Right ventricle myocardium inferior (tissue), 1 donor: ENCODE measurements around the gene FMNL2. TPM values are rescaled to one million over a fixed set of nuclear protein-coding genes. Genes with fewer than 3 reads are reported as not detected.
A peak's percentile ranks its signal among the peaks of the same experiment; 100 is the strongest.

Source experiments
- ATAC-seq: fragments of 200-7000 bp; cut with Tn5 transposase; one replicate; pipeline ENCODE4 v1.9.1; 2020; ENCODE audit warnings: mild to moderate bottlenecking, moderate library complexity
- DNase-seq: peaks from one replicate; pipeline ENCODE4 v3.0.0; 2021; ENCODE audit errors: missing footprints
- intact Hi-C: fragments of 100-400 bp; cut with DNase I; formaldehyde crosslinking; loops from one replicate; pipeline ENCODE4 v1.11.0; 2022
- total RNA-seq: library from RNA; stranded (reverse); fragmentation: NEBNext Ultra II Directional; extraction: Animal tissue kit (Norgen Biotek cat#: 25700); gene quantifications from one replicate; pipeline ENCODE4 v1.2.1, GENCODE V29; 2021
- donor health status: DM: no; HTN: yes; CAD: no; lungs with severe emphysema.

The FMNL2 gene
- total RNA-seq, 1 donor from 2014 or later = 7.2 TPM

DNA sequence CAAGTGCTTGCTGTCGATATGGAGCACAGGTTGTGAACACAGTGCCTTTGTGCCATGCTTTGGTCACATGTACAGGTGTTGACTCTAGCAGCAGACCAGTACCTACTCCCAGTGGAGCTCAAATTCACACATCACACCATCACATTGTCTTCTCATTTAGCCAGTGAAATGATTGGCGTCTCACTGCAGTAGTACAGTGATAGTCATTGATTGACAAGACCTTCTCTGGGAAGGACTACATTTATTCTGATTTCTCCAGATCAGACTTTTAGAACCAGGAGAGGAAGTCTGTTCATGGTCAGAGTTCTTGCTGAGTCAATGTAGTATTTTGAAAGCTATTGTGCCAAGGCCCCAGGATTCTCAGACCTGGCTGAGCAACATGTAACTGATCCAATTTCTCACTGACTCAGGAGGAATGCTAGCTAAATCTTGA, 75.2 kb downstream of the FMNL2 start:
- DNase-seq (no peak), ATAC-seq (no peak)
- intact Hi-C loops = no loop called here

DNA sequence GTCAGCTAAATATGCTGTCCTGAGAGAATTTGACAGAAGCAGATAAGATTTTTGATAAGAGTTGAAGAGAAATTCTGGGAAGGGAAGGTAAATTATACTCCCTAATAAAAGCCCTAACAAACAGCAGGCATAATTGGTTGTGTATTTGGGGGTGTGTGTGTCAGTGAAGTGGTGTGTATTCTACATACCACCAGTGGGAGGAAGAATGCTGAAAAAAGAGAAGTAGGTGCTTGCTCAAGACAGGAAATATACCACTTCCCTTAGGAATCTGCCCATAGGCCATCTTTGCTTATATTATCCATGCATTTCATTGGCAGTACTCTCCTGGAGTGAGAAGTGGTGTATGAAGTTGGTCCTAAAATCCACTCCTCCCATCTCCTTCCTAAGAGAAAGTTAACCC, 76.2 kb downstream of the FMNL2 start:
- intact Hi-C loops = no loop called here
- ATAC-seq (no peak), DNase-seq (no peak)

DNA sequence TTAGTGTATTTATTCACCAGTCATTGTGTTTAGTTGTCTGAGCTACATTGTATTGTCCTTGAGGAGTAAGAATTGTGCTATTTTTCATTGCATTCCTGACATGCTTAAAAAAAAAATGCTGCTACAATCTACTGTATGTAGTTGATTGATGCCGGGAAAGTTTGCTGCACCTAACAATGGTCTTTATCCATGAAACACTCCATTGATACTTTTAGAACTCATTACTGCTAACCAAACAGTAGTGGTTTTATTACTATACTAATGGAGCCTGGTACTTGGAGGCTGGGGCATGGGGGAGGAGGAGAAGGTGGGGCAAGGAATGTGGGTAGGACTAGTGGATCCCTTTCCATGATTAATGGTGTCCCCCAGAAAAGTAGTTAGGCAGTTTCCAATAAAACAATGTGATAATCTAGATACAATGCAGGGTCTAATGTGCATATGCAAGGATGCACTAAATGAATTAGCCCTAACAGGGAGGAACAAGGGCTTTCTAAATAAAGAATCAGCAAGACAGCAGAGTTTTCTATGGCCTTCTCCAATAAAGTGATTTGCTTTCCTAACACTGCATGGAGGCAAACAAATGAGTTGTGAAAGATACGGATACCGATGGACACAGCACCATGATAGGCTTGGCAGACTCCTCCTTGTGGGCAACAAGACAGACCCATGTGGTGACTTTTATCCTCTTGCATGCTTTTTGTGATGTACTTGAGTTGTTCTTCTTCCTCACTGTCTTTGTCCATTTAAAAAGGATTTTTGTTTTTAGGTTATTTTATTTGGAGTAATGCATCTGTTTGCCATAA, 78.5 kb downstream of the FMNL2 start:
- DNase-seq (no peak), ATAC-seq (no peak)
- intact Hi-C loops = no loop called here

DNA sequence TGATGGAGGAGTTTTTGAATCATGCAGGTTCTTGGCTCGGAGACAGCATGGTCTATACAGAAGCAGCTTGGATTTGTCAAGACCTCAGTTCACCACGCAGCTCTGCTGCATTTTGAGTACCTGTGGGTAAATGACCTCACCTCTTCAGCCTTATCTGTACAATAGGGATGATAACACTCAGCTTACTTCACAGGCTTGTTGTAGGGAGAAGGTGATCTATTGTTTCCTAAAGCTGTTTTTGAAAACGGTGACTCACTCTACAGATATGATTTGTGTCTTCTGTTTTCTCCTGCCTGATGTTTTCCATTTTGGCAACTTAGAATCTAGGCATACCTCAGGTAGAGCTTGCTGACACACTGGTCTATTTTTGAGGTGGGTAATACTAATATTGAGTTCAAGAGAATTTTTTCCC, 80.3 kb downstream of the FMNL2 start:
- intact Hi-C loops = no loop called here
- ATAC-seq (no peak), DNase-seq (no peak)

DNA sequence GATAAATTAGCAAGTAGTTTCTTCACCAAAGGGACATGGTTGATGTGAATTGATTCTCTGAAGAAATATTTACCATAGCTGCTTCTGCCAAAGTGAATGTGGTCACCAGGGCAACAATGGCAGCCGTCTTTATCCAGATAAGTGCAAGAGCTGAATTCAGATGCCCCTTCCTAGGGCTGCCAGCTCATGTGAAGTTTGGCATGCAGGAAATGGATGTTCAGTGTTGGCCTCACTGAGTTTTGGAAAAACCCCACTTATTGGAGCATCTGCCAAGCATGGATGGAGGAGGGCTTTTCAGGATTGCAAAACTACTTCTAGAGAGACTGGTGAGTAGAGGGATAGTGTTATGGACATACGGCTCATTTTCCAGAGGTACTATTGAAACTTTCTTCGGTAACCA, 80.8 kb downstream of the FMNL2 start:
- intact Hi-C loops = no loop called here
- DNase-seq (no peak), ATAC-seq (no peak)

DNA sequence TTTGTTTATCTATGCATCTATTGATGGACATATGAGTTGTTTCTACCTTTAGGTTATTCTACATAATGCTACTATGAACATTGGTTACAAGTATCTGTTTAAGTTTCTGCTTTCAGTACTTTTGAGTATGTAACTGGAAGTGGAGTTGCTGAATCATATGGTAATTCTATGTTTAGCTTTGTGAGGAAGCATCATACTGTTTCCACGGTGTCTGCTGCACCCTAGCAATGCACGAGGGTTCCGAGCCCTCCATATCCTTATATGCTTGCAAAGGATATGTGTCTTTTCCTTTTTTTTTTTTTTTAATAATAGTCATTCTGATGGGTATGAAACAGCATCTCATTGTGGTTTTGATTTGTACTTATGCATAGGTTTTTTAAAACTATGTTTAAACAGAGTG, 83.7 kb downstream of the FMNL2 start:
- intact Hi-C loops = no loop called here

DNA sequence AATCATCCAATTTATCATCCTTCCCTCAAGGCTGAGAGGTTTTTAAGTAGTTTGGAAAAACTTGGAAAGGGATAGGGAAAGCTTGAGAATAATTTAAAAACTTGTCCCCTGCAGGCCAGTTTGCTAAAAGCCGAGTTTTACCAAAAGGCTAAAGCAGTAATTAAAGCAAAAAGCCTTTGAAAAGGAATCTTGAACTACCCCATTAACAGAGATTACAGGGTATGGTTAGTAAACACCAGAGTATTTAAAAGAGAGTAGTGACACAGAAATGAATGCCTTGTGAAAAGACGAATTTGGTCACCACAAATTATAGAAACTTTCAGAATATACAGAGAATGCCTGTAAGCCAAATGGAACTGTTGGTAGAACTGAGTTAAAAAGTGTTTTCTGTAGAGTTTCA, 85.0 kb downstream of the FMNL2 start:
- intact Hi-C loops = no loop called here
- ATAC-seq (no peak), DNase-seq (no peak)

More for the DNA sequence above, 83.7 kb downstream of the FMNL2 start:
- DNase-seq (no peak), ATAC-seq (no peak)

DNA sequence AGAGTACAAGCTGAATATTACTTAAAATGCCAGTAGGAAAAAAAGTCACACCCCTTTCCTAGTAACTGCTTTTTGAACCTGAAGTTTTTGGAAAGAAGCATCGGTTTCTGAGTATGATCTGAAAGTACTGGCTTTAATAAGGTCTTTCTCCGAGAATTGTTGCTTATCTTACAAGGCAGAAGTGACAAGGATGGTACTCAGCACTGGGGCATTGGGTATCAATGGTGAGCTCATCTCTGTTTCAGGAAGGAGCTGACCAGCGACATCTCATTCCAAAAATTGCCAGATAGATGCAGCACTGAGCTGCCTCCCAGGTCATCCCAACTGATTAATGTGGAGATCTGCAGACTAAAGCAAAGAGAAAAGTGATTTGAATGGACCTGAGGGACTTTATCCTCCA, 85.4 kb downstream of the FMNL2 start:
- intact Hi-C loops = no loop called here
- no peak for ATAC-seq
- DNase-seq = no peak

DNA sequence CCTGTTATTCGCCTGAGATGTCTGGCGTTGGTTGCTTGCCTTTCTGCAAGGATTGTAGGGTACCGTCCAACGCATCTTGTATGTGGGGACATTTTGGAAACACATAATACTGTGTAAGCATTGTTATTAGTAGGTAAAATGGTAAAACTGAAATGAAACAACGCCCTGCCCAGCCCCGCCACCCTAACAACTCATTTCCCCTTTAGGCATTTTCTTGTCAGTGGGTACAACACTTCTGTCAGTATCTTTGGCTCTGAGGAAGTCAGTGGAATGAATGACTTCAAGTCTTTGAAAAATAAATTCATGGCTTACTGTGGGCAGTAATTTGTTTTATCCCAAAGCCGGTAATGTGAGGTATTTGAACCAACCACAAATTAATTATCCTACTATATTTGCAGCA, 86.0 kb downstream of the FMNL2 start:
- intact Hi-C loops = no loop called here
- ATAC-seq (no peak), DNase-seq (no peak)

DNA sequence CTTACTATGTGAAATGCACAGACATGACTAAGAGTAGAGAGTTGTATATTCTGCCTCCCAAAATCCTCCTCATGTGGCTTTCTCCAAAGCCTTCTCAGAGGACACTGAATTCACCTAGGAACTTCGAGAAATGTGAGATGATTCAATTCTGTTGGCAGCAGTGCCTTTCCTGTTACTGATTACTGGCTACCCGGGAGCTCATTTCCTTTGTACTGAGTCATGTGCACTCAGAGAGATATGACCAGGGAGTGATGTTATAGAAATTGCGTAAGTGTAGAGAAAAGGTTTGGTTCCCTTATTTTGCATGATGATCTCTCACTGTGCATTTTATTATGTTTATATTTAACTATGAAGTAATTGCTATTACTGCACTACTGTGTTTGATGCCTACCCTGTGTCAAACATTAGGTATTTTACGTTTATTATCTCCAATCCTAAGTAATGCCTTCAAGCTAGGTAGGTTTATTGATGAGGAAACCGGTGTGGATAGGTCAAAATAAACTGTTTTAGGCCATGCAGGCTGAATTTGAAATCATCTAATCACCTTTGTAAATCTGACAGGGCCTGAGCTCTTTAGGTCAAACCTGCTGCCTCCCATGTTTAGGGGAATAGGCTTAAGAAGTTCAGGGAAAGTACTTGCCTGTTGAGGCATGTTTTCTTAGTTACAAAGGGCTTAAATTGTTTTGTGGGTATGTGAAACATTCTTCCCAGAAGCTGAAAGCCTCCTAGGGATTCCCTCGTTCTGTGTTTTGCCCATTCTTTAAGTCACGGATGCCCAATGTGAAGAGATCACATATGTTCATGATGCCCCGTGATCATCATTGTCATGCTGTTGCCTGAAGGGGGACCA, 86.8 kb downstream of the FMNL2 start:
- intact Hi-C loops = no loop called here
- no peak for DNase-seq
- ATAC-seq = peak; percentile 79

DNA sequence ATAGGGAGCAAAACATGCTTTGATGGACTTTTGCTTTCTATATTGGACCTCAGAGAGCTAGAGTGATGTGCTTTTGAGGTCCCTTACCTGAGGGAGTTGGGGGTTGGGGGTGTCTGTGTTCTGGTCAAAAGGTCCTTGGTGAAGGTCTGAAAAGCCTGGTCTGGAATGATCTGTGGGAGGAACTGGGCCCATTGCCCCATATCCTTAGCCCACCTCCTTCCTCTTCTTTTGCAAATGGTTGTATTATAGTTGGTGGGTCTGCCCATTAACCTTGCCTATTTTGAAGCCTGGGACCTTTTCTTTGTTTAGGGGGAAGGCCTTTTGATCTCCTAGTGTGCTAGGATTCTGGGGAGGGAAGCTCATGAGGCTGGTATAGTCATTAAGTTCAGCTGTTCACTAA, 88.7 kb downstream of the FMNL2 start:
- DNase-seq (no peak), ATAC-seq (no peak)
- intact Hi-C loops = no loop called here

DNA sequence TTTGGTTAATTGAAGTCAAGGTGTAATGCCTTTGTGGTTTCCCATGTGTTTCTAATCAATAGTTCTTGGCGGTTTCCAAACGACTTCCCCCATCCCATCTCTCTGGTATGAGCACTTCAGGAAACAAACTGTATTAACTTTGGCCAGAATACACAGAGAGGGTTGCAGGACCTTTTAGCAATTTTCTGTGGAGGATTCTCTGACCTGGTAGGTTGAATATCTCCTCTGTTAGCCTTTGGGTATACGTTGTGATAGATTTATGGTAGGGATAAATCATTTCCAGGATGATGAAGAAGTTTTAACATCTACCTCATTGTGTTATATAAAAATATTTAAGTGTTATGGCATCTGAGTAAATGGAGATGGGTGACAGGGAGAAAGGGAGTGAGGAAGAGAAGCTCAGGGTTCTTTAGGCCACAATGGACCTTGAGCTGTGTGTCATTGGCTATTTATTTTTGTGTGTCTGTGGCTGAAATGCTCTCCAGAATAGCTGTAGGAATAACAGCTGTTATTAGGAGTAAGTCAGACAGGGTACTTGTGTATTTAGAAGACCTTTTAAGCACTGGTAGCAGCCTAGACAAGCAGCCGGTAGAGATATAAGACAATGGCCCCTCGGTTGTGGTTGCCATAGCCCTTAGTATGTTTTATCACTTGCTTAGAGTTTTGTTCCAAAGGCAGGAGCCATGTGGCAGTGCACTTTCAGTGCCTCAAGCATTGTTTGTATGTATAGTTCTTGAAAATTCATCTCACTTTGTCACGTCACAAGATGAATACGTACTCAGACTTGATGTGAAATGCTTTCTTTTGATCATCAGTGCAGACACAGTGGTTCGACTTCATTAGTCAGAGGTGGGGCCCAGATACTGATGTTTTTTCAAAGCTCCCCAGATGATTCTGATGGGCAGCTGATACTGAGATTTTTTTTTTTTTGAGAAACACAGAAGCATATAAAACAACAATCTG, 91.1 kb downstream of the FMNL2 start:
- ATAC-seq (no peak), DNase-seq (no peak)
- intact Hi-C loops = no loop called here

DNA sequence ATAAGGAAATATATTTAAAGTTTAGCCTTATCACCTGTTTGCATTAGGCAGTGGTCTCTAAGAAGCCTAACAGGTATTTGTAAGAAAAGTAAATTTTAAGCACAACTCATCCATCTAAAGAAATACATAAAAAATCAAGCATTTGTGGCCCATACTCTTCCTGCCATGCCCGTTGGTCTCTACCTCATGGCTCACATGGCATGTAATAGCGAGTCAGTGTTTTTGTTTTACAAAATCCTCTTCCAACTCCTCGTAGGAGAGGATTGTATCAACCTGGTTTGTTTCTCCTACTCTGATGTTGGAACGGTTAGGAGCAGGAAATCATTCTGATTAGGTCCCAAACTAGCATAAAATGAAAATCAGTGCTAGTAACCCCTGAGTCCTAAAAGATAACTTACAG, 91.8 kb downstream of the FMNL2 start:
- DNase-seq = no peak
- no peak for ATAC-seq
- intact Hi-C loops = no loop called here

DNA sequence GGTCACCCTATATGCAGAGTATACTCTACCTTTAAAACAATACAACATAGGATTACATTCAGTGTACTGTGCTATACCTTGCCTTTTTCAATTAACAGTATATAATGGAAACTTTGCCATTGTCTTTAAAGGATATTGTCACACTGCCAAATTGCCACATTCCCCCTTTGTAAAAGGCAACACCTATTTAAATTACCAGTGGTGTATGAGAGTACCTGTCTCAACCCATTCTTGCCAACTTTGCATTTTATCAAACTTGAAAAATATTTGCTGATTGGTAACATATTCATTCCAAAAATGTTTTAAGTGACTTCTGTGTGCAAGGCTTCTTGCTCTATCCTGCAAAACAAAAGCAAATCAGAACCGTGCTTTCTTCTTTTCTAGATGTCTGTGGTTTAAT, 92.9 kb downstream of the FMNL2 start:
- no peak for DNase-seq
- no peak for ATAC-seq
- intact Hi-C loops = no loop called here

DNA sequence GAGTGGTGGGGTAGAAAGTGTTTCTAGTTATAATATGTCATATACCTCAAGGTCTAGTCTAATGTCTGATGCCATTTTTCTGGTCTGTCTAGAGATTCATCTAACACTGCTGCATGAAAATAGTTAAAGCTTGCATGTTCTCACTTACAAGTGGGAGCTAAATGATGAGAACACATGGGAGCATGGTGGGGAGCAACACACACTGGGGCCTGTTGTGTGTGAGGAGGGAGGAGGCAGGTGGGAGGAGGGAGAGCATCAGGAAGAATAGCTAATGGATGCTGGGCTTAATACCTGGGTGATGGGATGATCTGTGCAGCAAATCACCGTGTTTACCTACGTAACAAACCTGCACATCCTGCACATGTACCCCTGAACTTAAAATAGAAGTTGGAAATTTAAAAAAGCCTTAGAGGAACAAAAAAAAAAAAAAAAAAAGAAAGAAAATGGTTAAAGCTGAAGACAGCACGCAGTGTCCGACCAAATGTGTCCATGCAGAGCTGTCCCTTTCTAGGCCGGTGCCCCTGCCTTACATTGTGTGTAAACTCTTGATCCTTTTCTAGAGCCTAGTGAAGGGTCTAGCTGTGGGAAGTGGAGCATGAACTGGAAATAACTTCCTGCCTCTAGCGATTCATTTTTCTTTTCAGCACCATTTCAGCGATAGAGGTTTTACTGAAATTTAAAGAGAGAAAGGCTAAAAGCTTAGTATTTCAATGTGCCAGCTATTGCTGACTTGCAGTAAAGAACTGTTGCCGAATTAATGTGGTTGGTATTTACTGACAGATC, 94.0 kb downstream of the FMNL2 start:
- no peak for ATAC-seq

DNA sequence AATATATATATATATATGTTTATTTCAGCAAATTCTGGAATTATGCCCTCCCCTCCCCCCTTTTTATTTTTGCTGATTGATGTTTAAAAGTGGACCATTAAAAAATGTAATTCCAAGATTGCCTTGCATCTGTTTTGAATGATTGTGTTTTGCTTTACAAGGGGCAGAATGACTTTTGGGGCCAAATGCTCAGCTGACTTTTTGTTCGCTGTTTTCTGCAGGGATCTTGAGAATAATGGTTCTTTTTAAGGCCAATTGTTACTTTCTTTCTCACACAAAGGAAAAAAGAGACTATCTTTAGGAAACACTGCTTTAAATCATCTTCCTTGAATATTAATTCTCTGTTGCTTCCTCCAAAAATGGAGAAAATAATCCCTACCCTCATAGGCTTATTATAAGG, 95.9 kb downstream of the FMNL2 start:
- DNase-seq (no peak), ATAC-seq (no peak)
- intact Hi-C loops = no loop called here

More for the DNA sequence above, 94.0 kb downstream of the FMNL2 start:
- intact Hi-C loops = no loop called here
- DNase-seq = no peak

DNA sequence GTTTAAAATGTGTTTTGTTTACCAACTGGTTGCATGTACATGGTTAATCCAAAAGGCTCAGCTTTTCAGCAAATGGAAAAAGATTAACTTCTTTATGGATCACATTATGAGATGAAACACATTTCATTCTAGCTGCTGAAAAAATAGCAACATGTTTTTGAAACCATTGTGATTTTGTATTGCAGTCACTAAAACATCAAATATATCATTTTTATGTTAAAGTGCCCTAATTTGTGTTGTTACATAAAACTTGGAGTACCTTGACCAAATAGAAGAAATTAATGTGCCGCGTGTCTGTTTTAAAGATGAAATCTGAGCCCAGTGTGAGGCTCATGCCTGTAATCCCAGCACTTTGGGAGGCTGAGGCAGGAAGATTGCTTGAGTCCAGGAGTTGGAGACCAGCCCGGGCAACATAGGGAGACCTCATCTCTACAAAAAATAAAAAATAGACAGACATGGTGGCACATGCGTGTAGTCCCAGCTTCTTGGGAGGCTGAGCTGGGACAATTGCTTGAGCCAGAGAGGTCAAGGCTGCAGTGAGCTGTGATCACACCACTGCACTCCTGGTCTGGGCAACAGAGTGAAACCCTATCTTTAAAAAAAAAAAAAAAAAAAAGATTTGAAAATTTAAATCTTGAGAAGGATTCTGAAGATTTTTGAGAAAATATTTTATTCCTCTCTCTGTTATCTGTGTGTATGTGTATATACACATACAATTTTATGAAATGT, 96.6 kb downstream of the FMNL2 start:
- ATAC-seq = no peak
- DNase-seq = no peak
- intact Hi-C loops = no loop called here

DNA sequence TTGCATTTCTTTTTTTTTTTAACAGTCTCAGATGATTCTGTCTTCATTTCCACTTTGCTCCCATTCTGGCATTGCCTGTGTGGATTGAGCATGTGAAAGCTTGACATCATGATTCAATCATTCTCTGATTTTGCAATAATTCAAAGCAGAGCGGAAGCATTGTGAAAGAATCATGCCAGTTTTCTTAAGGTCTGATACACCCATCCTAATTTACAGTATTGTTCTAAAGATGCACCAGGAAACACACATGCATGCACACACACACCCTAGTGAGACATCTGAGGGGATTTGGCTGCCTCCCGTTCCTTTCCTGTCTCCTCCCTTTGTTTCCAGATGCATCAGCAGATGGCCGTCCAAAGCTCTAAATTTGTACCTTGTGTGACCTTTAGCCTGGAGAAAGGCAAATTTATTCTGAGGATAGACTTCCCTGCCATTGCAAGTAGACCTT, 97.3 kb downstream of the FMNL2 start:
- DNase-seq (no peak), ATAC-seq (peak; percentile 78)
- intact Hi-C loops = no loop called here
